NCI-H226 (cell line): ENCODE measurements around the gene LAP3.
A peak's percentile ranks its signal among the peaks of the same experiment; 100 is the strongest.

ENCODE experiments used
- DNase-seq: peaks from one replicate; pipeline ENCODE4 v3.0.0-alpha.2; 2015

The LAP3 gene

DNA sequence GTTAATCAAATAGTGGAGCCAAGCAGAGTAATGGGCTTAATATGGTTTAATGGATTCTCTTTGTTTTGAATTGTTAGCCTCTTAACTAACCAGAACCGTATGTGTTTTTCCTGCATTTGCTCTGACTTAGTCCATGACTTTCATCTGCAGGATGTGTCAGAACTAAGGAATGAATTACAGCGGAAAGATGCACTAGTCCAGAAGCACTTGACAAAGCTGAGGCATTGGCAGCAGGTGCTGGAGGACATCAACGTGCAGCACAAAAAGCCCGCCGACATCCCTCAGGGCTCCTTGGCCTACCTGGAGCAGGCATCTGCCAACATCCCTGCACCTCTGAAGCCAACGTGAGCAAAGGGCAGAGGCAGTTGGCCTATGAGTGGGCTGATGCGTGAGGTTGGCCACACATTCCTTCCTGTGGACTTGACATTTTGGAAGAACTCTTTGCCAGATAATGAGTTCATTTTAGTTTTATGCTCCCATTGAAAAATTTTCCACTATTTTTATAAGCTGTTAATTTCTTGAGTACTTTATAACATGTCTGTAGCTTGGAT, 46.5 kb downstream of the LAP3 start:
- no peak for DNase-seq

DNA sequence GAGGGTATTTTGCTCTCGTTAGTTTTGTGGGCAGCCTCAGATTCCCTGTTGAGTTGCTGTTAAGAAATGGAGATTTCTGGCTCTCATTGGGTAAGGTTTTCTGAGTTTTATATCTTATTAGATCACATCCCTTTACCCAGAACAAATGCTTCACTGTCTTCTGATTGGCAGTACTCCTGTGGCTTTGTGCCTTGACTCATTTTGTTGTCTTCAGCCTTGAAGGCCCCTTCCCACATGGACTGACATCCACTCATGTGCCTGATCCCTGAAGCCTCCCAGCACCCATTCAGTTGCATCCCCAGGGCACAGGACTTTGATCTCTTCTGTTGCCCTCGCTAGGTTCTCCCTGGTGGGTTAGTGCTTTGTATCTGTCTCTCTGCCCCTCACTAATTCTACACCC, 47.8 kb downstream of the LAP3 start:
- DNase-seq: no peak

DNA sequence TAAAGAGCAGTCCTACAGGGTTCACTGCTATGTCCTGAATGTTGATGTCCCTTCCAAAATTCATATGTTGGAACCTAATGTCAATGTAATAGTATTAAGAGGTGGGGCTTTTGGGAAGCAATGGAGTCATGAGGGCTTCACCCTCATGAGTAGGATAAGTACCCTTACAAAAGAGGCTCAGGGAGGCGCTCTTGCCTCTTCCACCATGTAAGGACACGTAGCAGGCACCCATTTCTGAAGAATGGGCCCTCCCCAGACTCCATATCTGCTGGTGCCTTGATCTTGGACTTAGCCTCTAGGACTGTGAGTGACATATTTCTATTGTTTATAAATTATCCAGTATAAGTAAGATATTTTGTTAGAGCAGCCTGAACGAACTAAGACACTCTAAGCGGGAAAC, 53.2 kb downstream of the LAP3 start:
- no peak for DNase-seq

DNA sequence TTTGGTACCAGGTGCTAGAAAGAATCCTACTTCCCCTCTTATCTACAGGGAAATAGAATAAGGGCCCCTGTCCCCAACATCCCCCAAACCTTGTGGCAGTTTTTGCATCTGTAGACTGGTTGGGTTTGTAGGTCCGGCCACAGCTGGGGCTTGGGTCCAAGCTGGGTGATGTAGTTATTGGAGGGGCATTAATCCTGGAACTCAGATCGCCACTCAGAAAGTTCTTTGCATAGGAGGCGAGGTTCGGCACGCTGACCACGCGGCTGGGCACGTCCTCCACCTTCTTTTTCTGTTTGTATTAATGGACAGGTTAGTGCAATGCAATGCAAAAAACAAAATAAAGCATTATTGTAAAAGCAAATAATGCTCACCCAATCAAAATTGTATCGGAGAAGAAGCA, 56.6 kb downstream of the LAP3 start:
- DNase-seq: no peak

DNA sequence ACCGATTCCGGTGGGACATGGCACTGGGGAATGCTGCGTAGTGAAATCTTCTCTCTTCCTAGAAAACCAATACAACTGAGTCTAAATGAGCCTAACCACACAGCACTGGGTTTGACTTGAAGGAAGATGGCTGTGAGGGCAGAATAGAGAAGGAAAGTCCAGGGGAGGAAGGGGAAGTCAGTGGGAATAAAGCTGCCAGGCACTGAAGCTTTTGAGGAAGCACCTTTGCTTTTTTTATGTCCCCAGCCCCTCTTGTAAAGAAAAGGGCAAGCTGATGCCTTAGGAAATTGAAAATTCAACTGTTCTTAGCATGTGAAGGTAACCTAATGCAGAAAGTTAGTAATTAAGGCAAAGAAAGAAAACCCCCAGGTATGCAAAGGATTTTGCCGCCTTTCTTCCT, 58.1 kb downstream of the LAP3 start:
- DNase-seq: no peak

DNA sequence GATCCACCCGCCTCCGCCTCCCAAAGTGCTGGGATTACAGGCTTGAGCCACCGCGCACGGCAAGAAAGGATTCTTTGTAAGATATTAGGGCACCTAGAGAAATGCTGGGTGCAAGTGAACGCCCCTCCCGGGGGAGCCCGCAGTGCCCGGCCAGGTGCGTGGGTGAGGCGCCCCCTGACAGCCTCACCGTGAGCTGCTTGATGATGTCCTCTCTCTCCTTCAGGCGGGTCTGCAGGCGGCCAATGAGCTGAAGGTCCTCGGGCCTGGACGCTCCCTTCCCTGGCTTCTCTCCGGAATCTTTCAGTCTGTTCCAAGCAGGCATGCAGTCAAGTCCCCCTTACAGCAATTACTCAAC, 59.3 kb downstream of the LAP3 start:
- DNase-seq: no peak

DNA sequence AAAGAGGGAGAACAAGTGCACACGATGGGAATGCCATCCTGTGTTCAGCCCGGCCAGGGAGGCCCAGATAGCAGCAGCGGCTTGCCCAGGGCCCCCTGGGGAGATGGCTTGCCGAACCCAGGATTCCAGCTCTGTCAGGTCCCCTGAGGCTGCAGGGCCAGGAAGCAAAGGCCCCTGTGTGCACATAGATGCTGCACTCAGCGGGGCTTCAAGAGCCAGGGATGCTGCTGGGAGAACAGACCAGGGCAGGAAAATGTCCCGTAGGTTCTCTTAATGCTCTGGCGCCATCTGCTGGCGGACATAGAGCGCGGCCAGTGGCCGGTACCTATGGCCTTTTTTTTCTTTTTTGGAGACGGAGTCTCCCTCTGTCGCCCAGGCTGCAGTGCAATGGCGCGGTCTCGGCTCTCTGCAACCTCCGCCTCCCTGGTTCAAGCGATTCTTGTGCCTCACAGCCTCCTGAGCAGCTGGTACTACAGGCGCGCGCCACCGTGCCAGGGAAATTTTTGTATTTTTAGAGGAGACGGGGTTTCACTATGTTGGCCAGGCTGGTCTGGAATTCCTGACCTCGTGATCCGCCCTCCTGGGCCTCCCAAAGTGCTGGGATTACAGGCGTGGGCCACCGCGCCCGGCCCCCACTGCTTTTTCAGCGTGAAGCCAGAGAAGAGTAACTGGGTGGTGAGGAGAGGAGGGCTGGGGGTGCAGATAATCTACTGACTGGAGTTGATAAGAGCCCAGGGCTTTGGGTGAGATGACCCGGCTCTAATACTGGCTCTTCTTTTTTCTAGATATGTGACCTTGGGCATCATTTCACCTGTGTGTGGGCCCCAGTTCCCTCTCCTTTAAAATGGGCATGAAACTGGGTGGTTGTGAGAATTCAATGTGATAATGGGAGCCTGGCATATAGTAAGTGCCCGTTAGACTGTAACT, 60.0 kb downstream of the LAP3 start:
- DNase-seq: peak; percentile 24

DNA sequence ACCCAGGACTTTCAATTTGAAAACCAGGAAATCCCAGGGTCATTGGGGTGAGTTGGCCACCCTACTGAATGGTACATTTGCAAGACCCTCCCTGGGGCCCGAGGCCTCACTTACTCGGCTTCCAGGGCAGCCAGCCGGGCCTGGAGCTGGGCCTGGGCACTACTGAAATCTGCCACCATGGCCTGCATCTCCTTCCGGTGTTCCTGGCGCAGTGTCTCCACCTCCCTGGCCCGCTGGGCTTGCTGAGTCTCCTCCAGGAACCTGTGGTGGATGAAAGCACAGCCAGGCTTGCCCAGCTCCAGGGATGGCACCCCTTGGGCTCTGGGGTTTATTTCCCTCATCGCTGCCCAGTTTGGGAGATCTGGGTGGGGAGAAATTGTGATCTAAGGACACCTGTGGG, 62.1 kb downstream of the LAP3 start:
- DNase-seq: no peak

DNA sequence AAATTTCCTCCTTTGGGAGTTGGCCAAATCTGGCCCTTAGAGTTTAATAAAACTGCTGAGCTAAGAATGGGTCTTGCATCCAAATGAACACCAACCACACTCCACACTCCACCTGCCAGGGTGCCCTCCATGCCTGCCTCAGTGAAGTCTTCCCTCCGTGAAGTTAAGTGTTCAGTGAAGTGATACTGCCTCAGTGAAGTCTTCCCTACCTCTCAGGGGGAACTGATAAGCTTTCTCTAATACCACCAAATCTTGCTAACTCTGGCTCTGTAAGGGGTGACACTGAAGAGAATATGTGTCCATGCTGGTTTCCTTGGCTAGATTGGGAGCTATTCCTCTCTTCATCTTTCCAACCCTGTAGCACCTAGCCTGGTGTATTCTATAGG, 65.4 kb downstream of the LAP3 start:
- DNase-seq: no peak

DNA sequence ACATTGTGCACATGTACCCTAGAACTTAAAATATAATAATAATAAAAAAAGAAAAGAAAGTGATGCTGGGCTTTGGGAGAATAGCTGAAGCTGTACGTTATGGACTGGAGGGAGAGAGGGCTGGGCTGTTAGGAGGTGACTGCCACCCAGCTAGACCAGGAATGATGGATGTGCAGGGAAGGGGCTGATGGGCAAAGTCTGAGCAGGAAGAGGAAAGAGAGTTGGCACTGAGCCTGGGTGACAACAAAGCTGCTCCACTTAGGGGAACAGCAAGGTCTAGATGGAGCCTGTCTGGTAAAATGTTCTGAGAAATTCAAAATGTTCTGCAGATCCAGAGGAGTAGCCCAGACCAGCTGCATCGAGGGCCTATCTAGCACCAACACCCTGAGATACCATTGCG, 69.7 kb downstream of the LAP3 start:
- no peak for DNase-seq

DNA sequence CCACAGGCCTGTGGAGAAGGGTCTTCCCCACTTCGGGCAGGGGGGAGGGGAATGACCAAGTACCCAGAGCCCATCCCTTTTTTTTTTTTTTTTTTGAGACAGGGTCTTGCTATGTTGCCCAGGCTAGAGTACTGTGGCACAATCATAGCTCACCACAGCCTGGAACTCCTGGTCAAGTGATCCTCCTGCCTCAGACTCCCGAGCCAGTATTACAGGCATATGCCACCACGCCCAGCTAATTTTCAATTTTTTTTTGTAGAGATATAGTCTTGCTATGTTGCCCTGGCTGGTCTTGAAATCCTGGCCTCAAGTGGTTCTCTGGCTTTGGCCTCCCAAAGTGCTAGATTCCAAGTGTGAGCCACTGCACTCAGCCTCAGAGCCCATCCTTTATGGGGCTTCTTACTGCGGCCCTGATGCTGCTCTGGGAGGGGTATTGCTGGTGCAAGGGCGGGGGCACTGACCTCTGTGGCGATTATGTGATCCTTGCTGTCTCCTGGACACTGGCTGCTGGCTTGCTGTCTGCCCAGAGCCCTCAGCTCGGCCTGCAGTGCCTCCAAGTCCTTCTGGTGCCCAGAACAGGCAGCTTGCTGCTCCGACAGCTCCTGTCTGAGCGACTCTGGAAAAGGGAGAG, 70.3 kb downstream of the LAP3 start:
- DNase-seq: no peak

DNA sequence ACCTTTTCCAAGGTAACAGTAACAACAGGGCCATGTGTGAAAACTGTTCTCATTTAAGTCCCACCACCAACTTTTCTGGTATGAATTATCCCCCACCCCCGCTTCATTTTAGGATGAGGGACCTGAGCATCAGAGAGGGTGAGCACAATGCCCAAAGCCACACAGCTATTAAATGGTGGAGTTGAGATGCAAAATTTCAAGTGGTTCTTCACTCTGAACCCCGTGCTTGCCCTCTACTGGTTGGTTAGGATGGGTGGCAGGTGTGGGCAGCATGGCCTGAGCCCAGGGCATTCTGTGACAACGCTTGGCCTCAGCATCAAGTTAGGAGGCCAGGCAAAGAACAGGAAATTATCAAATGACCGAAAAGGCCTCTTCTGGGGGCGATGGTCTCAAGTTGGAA, 70.9 kb downstream of the LAP3 start:
- DNase-seq: no peak

DNA sequence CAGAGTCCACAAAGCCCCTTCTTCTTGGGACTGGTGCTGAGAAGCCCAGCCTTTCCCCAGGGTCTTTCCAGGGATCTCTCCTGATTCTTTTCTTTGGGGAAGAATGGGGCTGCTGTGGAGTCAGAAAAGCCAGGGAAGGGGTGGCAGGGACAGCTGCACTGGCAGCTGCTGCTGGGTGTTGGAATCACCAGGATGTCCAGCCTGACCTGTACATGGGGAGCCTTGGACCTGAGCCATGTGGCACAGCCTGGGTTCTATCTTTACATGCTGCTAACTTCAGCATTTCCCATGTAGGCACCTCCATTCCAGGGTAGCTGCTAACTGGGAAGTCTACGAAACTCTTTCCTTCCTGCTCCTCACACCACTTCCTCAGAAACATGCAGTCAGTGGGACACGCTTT, 73.4 kb downstream of the LAP3 start:
- no peak for DNase-seq

DNA sequence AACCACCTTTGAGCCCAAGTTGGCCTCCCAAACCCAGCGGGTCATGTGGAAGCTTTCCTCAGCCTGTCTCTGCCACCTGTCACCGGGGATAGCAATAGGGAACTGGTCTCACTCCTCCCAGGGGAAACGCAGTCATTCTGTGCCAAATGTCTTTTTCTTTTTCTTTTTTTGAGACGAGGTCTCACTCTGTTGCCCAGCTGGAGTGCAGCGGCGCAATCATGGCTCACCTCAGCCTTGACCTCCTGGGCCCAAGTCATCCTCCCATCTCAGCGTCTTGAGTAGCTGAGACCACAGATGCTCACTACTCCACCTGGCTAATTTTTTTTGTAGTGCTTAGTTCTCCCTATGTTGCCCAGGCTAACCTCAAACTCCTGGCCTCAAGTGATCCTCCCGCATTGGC, 77.7 kb downstream of the LAP3 start:
- no peak for DNase-seq

DNA sequence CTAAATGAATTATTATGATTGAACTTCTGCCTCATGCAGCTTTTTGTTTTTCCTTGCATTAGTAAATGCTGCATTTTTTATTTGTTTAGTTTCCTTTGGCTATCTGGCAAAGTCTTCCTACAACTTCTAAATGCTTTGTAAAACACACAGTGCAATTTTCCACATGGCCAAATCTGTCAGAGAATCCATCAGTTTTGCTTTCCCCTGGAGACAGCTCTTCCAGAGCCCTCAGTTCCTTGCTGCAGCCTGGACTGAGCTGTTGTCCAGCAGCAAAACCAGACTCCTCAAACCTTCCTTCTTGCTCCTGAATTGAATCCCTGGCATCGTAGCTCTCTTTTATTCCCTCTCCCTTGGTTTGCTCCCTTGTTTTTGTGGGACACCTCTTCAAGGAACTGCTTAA, 80.1 kb downstream of the LAP3 start:
- no peak for DNase-seq
